ENCODE data around the gene UVSSA. TPM values are rescaled to one million over a fixed set of nuclear protein-coding genes. Genes with fewer than 3 reads are reported as not detected.
A peak's percentile ranks its signal among the peaks of the same experiment; 100 is the strongest.

The UVSSA gene
- total and polyA plus RNA-seq, 8 donors: 4.1 to 103 (median 25.3) TPM

DNA sequence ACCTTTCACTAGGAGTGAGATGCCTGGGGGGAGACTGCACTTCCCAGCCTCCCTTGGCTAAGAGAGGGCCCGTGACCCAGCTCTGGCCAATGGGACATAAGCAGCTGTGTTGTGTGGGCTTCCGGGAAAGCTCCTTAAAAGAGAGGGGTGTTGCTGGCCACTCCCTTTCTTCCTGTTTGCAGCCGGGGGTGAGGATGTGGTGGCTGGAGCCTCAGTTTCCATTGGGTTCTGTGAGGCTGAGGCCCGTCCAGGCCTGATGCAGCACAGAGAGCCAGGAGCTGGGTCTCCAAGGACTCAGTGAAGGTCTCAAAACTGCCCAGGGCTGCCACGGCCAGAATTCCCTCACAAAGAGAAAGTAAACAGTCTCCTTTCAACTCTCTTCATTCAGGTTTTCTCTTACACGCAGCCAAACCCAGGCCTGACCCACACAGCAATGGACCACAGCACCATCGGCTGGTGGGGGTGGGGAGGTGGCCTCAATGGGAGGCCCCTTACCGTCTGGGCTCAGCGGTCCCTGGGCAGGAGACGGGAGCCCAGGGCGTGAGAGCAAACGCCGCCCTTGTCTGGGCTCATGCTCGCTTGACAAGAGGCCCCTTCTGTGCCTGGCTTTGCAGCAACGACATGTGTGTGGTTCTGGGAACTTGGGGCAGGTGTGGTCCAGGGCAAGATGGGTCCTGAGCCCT lies 52.6 kb downstream of the UVSSA start:
- TF ChIP-seq POLR2AphosphoS5 (IDR thresholded peaks at IDR 0.05) (no peak), POLR2A (IDR thresholded peaks at IDR 0.05) (no peak), EP300 (IDR thresholded peaks at IDR 0.05) (no peak)
- TF ChIP-seq, protein P1, sequence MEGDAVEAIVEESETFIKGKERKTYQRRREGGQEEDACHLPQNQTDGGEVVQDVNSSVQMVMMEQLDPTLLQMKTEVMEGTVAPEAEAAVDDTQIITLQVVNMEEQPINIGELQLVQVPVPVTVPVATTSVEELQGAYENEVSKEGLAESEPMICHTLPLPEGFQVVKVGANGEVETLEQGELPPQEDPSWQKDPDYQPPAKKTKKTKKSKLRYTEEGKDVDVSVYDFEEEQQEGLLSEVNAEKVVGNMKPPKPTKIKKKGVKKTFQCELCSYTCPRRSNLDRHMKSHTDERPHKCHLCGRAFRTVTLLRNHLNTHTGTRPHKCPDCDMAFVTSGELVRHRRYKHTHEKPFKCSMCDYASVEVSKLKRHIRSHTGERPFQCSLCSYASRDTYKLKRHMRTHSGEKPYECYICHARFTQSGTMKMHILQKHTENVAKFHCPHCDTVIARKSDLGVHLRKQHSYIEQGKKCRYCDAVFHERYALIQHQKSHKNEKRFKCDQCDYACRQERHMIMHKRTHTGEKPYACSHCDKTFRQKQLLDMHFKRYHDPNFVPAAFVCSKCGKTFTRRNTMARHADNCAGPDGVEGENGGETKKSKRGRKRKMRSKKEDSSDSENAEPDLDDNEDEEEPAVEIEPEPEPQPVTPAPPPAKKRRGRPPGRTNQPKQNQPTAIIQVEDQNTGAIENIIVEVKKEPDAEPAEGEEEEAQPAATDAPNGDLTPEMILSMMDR (IDR thresholded peaks at IDR 0.05): no peak
- Histone ChIP-seq H3K9me3 (peaks cover 0 to 23% (median 8%) of the 10 kb centered on the region in 4 donors), H3K27me3 (peaks cover 35 to 55% (median 48%) of the 10 kb centered on the region in 3 donors), H3K36me3 (peaks cover 0 to 6% (median 5%) of the 10 kb centered on the region in 4 donors), H3K27ac (no peak overlapping the region), H3K4me3 (no peak overlapping the region), H3K4me1 (peaks cover 12 to 31% (median 21%) of the 10 kb centered on the region in 4 donors)
- intact Hi-C loops (cut with DNase I; ENCODE audit: low total_unique reads): no loop called here
- 53 to 90% (median 86%) methylated on average over 13 to 15 of the region's 15 CpGs for WGBS, 5 donors
- no peak for DNase-seq

DNA sequence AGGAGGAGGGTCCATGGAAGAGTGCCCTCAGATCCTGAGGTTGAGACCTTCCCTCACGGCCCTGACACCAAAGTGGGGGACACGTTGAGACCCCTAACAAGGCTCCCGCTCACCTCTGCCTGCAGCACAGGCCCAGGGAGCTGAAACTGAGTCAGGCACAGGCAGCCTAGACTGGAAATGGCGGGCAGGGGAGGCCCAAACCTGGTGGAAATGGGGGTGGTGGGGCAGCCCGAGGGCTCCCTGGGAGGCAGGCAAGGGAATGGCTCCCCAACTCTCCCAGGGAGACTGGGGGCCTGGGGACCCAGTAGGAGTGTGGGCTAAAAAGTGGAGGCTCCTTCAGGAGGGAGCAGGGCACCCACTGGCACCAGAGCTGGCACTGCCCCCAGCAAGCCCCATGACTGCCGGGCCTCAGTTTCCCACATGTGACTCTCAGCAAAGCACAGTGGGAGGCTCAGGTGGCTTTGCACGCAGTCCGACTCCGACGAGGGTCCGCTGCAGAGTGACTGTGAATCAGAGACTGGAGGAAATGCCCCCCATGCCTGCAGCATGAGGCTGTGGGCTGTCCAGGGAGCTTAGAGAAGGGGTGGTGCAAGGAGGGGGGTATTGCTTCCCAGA lies 53.3 kb downstream of the UVSSA start:
- 74 to 89% (median 85%) methylated on average over 5 to 11 of the region's 11 CpGs for whole genome bisulfite sequencing, 5 donors
- peaks cover 0 to 23% (median 8%) of the 10 kb centered on the region in 4 donors for H3K9me3 ChIP-seq
- no peak overlapping the region for H3K27ac ChIP-seq
- peak in 1 of 2 donors; percentile 20 for DNase-seq
- H3K36me3 ChIP-seq: no peaks in the 10 kb centered on the region
- H3K4me1 ChIP-seq: peaks cover 17 to 37% (median 26%) of the 10 kb centered on the region in 4 donors
- TF ChIP-seq POLR2A (IDR thresholded peaks at IDR 0.05) (no peak), EP300 (IDR thresholded peaks at IDR 0.05) (no peak), POLR2AphosphoS5 (IDR thresholded peaks at IDR 0.05) (no peak)
- TF ChIP-seq, protein P1 (IDR thresholded peaks at IDR 0.05): no peak
- intact Hi-C loops (cut with DNase I; ENCODE audit: low total_unique reads): no loop called here
- H3K27me3 ChIP-seq: peaks cover 41 to 62% (median 54%) of the 10 kb centered on the region in 3 donors
- no peak overlapping the region for H3K4me3 ChIP-seq

DNA sequence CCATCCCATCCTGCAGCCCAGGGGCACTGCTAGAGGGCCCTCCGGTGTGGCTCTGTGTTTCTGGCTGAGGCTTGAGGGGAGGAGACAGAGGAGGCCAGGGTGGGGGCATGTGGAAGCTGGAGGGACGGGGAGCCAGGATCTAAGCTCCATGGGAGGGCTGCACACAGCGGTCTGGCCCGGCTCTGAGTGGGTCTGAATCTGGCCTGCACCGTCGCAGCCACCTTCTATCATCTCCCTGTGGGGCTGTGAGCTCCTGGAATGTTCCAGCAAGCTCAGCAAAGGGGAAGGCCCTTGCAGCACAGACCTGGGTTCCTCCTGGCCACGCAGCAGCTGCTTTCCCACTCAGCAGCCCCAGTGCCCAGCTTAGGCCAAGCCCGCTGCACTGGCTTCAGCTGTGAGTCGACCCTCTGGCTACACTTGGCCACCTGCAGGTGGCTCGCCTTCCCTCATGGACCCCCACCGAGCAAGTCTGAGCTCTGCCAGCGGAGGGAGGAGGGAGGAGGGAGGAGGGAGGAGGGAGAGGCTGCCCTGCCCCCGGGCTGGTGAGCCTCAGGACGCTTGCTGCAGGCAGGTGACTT lies 53.9 kb downstream of the UVSSA start:
- H3K36me3 ChIP-seq: no peaks in the 10 kb centered on the region
- peaks cover 0 to 22% (median 8%) of the 10 kb centered on the region in 4 donors for H3K9me3 ChIP-seq
- peak in 1 of 2 donors; percentile 9 for DNase-seq
- intact Hi-C loops (cut with DNase I; ENCODE audit: low total_unique reads): no loop called here
- TF ChIP-seq POLR2A (IDR thresholded peaks at IDR 0.05) (no peak), POLR2AphosphoS5 (IDR thresholded peaks at IDR 0.05) (no peak)
- H3K4me1 ChIP-seq: peaks cover 17 to 43% (median 29%) of the 10 kb centered on the region in 4 donors
- WGBS, 5 donors: 24 to 63% (median 41%) methylated on average over 9 to 14 of the region's 14 CpGs
- no peak overlapping the region for H3K27ac ChIP-seq
- H3K4me3 ChIP-seq: no peak overlapping the region
- H3K27me3 ChIP-seq: peaks cover 47 to 68% (median 60%) of the 10 kb centered on the region in 3 donors

DNA sequence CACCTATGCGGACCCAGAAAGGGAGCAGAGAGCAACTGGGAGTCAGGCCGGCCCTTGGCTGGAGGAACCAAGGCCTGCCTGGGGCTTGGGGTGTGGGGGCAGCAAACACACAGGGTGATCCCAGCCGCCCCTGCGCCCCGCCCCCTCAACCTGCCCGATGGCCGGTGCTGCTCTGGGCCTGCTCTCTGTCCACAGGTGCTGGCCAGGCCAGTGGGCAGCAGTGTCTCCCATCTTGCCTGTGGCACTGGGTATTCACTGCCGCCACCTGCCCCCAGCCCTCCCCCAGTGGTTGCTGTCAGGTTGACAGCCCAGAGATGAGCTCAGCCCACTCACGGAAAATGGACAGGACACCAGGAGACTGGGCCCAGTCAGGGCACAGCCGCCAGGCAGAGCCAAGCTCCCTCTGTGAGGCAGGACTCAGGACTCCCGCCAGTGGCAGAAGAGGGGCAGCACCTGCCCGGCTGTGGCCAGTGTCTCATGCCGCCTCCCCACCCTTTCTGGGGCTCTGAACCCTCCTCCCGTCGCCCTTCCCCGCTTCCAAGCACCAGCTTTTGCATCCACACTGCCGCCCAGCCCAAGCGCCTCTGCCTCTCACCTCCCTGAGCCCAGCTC lies 54.5 kb downstream of the UVSSA start:
- peaks cover 17 to 49% (median 32%) of the 10 kb centered on the region in 4 donors for H3K4me1 ChIP-seq
- H3K27ac ChIP-seq: no peak overlapping the region
- peaks cover 0 to 16% (median 8%) of the 10 kb centered on the region in 4 donors for H3K9me3 ChIP-seq
- peaks cover 53 to 74% (median 66%) of the 10 kb centered on the region in 3 donors for H3K27me3 ChIP-seq
- TF ChIP-seq, protein P1 (IDR thresholded peaks at IDR 0.05): no peak
- TF ChIP-seq POLR2A (IDR thresholded peaks at IDR 0.05): no peak
- TF ChIP-seq EP300 (IDR thresholded peaks at IDR 0.05): no peak
- no peaks in the 10 kb centered on the region for H3K36me3 ChIP-seq
- WGBS, 5 donors: 14 to 45% (median 29%) methylated on average over 4 to 18 of the region's 18 CpGs
- peak in 1 of 2 donors; percentile 15 for DNase-seq
- H3K4me3 ChIP-seq: no peak overlapping the region
- intact Hi-C loops (cut with DNase I; ENCODE audit: low total_unique reads): no loop called here

Measured in stomach (tissue), 9 donors.